MM.1S (cell line): ENCODE measurements around the gene LYL1.

Source experiments
- CTCF ChIP-seq: fragments of 300-600 bp; sonication (generic); IDR thresholded peaks from 2 replicates; pipeline ENCODE4 v1.5.1; 2016; ENCODE audit warnings: antibody characterized with exemption, low read length, mixed read lengths
- EZH2 ChIP-seq: fragments of 300-600 bp; sonication (generic); optimal IDR thresholded peaks from 2 replicates; pipeline ENCODE3; 2017; ENCODE audit warnings: low read depth, mild to moderate bottlenecking, antibody characterized with exemption, low read length, mixed read lengths
- EZH2phosphoT487 ChIP-seq: fragments of 300-600 bp; sonication (generic); IDR thresholded peaks from 2 replicates; pipeline ENCODE4 v1.6.1; 2018; ENCODE audit warnings: antibody characterized with exemption, low read length

GRCh38 chr19:13138171-13138915, 35.7 kb upstream of the LYL1 start:
- TF ChIP-seq CTCF (no peak), EZH2phosphoT487 (no peak), EZH2 (no peak)
